H9 (cell line): Measurements from ENCODE around the gene H2BK1. TPM values are rescaled to one million over a fixed set of nuclear protein-coding genes. Genes with fewer than 3 reads are reported as not detected.

ENCODE experiments used
- DNase-seq: peaks from one replicate; pipeline ENCODE4 v3.0.0-alpha.2; 2017
- H2AFZ ChIP-seq: one replicate; pipeline ENCODE4 v1.6.1; 2013; ENCODE audit warnings: mild to moderate bottlenecking, low read length, control low read depth, moderate library complexity
- H2AK5ac ChIP-seq: 2 replicates; pipeline ENCODE4 v1.6.1; 2013; ENCODE audit warnings: low read length, control low read depth, mixed read lengths; ENCODE audit not compliant: insufficient read length
- H2BK120ac ChIP-seq: one replicate; pipeline ENCODE4 v1.6.1; 2013; ENCODE audit warnings: low read depth, mild to moderate bottlenecking, low read length, control low read depth, inconsistent platforms; ENCODE audit not compliant: poor library complexity, severe bottlenecking
- H2BK12ac ChIP-seq: 2 replicates; pipeline ENCODE4 v1.6.1; 2013; ENCODE audit warnings: low read length, control low read depth, mixed read lengths, low read depth; ENCODE audit not compliant: insufficient read length
- H2BK15ac ChIP-seq: 2 replicates; pipeline ENCODE4 v1.6.1; 2013; ENCODE audit warnings: low read depth, low read length, control low read depth
- H2BK20ac ChIP-seq: one replicate; pipeline ENCODE4 v1.6.1; 2013; ENCODE audit warnings: low read depth, mild to moderate bottlenecking, low read length, control low read depth, inconsistent platforms; ENCODE audit not compliant: poor library complexity, severe bottlenecking
- H2BK5ac ChIP-seq: 2 replicates; pipeline ENCODE4 v1.6.1; 2013; ENCODE audit warnings: low read length, control low read depth, mixed read lengths; ENCODE audit not compliant: insufficient read length
- H3K14ac ChIP-seq: 2 replicates; pipeline ENCODE4 v1.6.1; 2013; ENCODE audit warnings: low read length, control low read depth; ENCODE audit not compliant: insufficient read depth
- H3K18ac ChIP-seq: 2 replicates; pipeline ENCODE4 v1.6.1; 2013; ENCODE audit warnings: low read depth, mild to moderate bottlenecking, mixed read lengths, low read length, control low read depth; ENCODE audit not compliant: insufficient read length
- H3K23ac ChIP-seq: 2 replicates; pipeline ENCODE4 v1.6.1; 2013; ENCODE audit warnings: low read length, control low read depth, mixed read lengths, low read depth; ENCODE audit not compliant: insufficient read length
- H3K23me2 ChIP-seq: 2 replicates; pipeline ENCODE4 v1.6.1; 2013; ENCODE audit warnings: low read depth, mild to moderate bottlenecking, mixed read lengths, low read length, control low read depth; ENCODE audit not compliant: insufficient read length, poor library complexity, severe bottlenecking
- H3K27ac ChIP-seq: 2 replicates; pipeline ENCODE4 v1.5.1; 2013; ENCODE audit warnings: low read length, control low read depth, mixed read lengths, low read depth; ENCODE audit not compliant: insufficient read length
- H3K27me3 ChIP-seq: 2 replicates; pipeline ENCODE4 v1.6.1; 2013; ENCODE audit warnings: low read length, control low read depth, inconsistent platforms; ENCODE audit not compliant: insufficient read depth
- H3K4ac ChIP-seq: 2 replicates; pipeline ENCODE4 v1.6.1; 2013; ENCODE audit warnings: low read depth, mild to moderate bottlenecking, control low read depth, inconsistent platforms, low read length, moderate library complexity
- H3K4me1 ChIP-seq: 2 replicates; pipeline ENCODE4 v1.6.1; 2013; ENCODE audit warnings: low read length, control low read depth, inconsistent platforms; ENCODE audit not compliant: insufficient read depth
- H3K4me2 ChIP-seq: 2 replicates; pipeline ENCODE4 v1.6.1; 2013; ENCODE audit warnings: low read length, control low read depth, mixed read lengths; ENCODE audit not compliant: insufficient read length, insufficient read depth
- H3K56ac ChIP-seq: 2 replicates; pipeline ENCODE4 v1.6.1; 2013; ENCODE audit warnings: low read depth, mild to moderate bottlenecking, mixed read lengths, low read length, control low read depth; ENCODE audit not compliant: insufficient read length
- H3K79me1 ChIP-seq: 2 replicates; pipeline ENCODE4 v1.6.1; 2013; ENCODE audit warnings: low read depth, mild to moderate bottlenecking, moderate library complexity, low read length, control low read depth, inconsistent platforms; ENCODE audit not compliant: insufficient read depth, poor library complexity, severe bottlenecking
- H3K79me2 ChIP-seq: 2 replicates; pipeline ENCODE4 v1.6.1; 2013; ENCODE audit warnings: low read length, control low read depth, inconsistent platforms; ENCODE audit not compliant: insufficient read depth
- H3K9ac ChIP-seq: 2 replicates; pipeline ENCODE4 v1.6.1; 2013; ENCODE audit warnings: low read length, control low read depth, mixed read lengths; ENCODE audit not compliant: insufficient read length; ENCODE audit errors: extremely low read depth
- H3K9me3 ChIP-seq: one replicate; pipeline ENCODE4 v1.6.1; 2013; ENCODE audit warnings: low read depth, low read length, inconsistent platforms; ENCODE audit not compliant: control insufficient read depth
- H3T11ph ChIP-seq: one replicate; pipeline ENCODE4 v1.6.1; 2013; ENCODE audit warnings: mild to moderate bottlenecking, low read length, control low read depth, inconsistent platforms
- H4K20me1 ChIP-seq: one replicate; pipeline ENCODE4 v1.6.1; 2013; ENCODE audit not compliant: control insufficient read depth, insufficient read length, insufficient read depth
- H4K5ac ChIP-seq: 2 replicates; pipeline ENCODE4 v1.6.1; 2013; ENCODE audit warnings: low read depth, mild to moderate bottlenecking, mixed read lengths, low read length, control low read depth; ENCODE audit not compliant: insufficient read length
- H4K8ac ChIP-seq: replicated peaks from 2 replicates; pipeline ENCODE4 v1.6.1; 2013; ENCODE audit warnings: low read length, control low read depth, mixed read lengths, low read depth; ENCODE audit not compliant: insufficient read length
- H4K91ac ChIP-seq: 2 replicates; pipeline ENCODE4 v1.6.1; 2013; ENCODE audit warnings: low read depth, mild to moderate bottlenecking, moderate library complexity, mixed read lengths, low read length, control low read depth; ENCODE audit not compliant: insufficient read length
- H3K27ac Mint-ChIP-seq, 3 experiments: 2 replicates in 2 of 3; 3 replicates in 1 of 3; pipeline ENCODE4 v1.8.0; 2020 to 2021; ENCODE audit warnings: mixed read lengths in 3 of 3, mild to moderate bottlenecking in 1 of 3, moderate library complexity in 1 of 3
- H3K27me3 Mint-ChIP-seq: 2 replicates; pipeline ENCODE4 v1.8.0; 2021; ENCODE audit warnings: low read depth, mild to moderate bottlenecking, moderate library complexity, mixed read lengths
- H3K36me3 Mint-ChIP-seq, 3 experiments: 2 replicates in 2 of 3; 3 replicates in 1 of 3; pipeline ENCODE4 v1.8.0; 2020 to 2021; ENCODE audit warnings: low read depth in 3 of 3, mixed read lengths in 3 of 3; ENCODE audit not compliant: insufficient read depth in 1 of 3
- H3K4me1 Mint-ChIP-seq, 2 experiments: 2 replicates each; pipeline ENCODE4 v1.8.0; 2020; ENCODE audit warnings: mixed read lengths in 2 of 2
- H3K4me3 Mint-ChIP-seq, 2 experiments: 2 replicates in 1 of 2; 3 replicates in 1 of 2; pipeline ENCODE4 v1.8.0; 2020 to 2021; ENCODE audit warnings: mild to moderate bottlenecking in 2 of 2, mixed read lengths in 2 of 2, moderate library complexity in 1 of 2
- H3K9me3 Mint-ChIP-seq, 2 experiments: 2 replicates in 1 of 2; 3 replicates in 1 of 2; pipeline ENCODE4 v1.8.0; 2020; ENCODE audit warnings: mild to moderate bottlenecking in 2 of 2, mixed read lengths in 2 of 2, moderate library complexity in 1 of 2
- CTCF ChIP-seq: fragments of 200-600 bp; sonication (generic); conservative IDR thresholded peaks from 3 replicates; pipeline ENCODE4 v1.8.0; 2021; ENCODE audit warnings: antibody characterized with exemption, mild to moderate bottlenecking
- WGBS: extraction: QIAGEN DNeasy Blood & Tissue Kit; methylation state at CpG from one replicate; pipeline ENCODE4 v1.1.7; 2013; ENCODE audit warnings: missing lambda C conversion rate, low lambda C conversion rate, mixed read lengths; ENCODE audit not compliant: insufficient read length; ENCODE audit errors: extremely low coverage; 5-methylcytosine and 5-hydroxymethylcytosine counted together
- total RNA-seq: library from RNA; stranded (reverse); gene quantifications from 2 replicates; pipeline ENCODE4 v1.2.1, GENCODE V29; 2021

Gene H2BK1
- total RNA-seq, 1 experiment from 2014 or later = not detected

GRCh38 chr7:151168787-151169162 is 41.5 kb downstream of the H2BK1 start:
- H3K79me1 ChIP-seq = no peaks in the 10 kb centered on the region
- Mint-ChIP-seq H3K27ac (no peak overlapping the region), H3K36me3 (no peaks in the 10 kb centered on the region; a peak in 2 of 7 replicates), H3K4me1 (peaks cover 8 to 17% of the 10 kb centered on the region in 2 experiments; a peak in 3 of 4 replicates), H3K4me3 (peak overlapping the region in 1 of 2 experiments; percentile 80; a peak in 3 of 5 replicates), H3K27me3 (peaks cover 58% of the 10 kb centered on the region), H3K9me3 (peaks cover 14 to 19% of the 10 kb centered on the region in 2 experiments)
- no peak overlapping the region for H2BK20ac ChIP-seq
- no peak overlapping the region for H3K18ac ChIP-seq
- H3K27me3 ChIP-seq = peaks cover 45% of the 10 kb centered on the region
- H3K4me2 ChIP-seq = peak overlapping the region; percentile 25
- no peak overlapping the region for H3T11ph ChIP-seq
- no peak overlapping the region for H2BK5ac ChIP-seq
- no peak for TF ChIP-seq CTCF
- DNase-seq = no peak
- no peaks in the 10 kb centered on the region for H3K79me2 ChIP-seq
- H3K23ac ChIP-seq = no peak overlapping the region
- H3K4ac ChIP-seq = no peak overlapping the region
- no peaks in the 10 kb centered on the region for H3K4me1 ChIP-seq
- H4K20me1 ChIP-seq = no peaks in the 10 kb centered on the region
- H2BK120ac ChIP-seq = no peak overlapping the region
- H3K56ac ChIP-seq = no peak overlapping the region
- WGBS = no CpG with 5 or more reads among the region's 10 CpGs
- peaks cover 10% of the 10 kb centered on the region for H3K23me2 ChIP-seq
- no peaks in the 10 kb centered on the region for H3K9me3 ChIP-seq
- H4K5ac ChIP-seq = no peak overlapping the region
- H4K8ac ChIP-seq = no peak overlapping the region
- H3K9ac ChIP-seq = no peak overlapping the region
- no peak overlapping the region for H2BK12ac ChIP-seq
- no peak overlapping the region for H4K91ac ChIP-seq
- H2BK15ac ChIP-seq = no peak overlapping the region
- H2AFZ ChIP-seq = no peak overlapping the region
- no peak overlapping the region for H3K14ac ChIP-seq
- H3K27ac ChIP-seq = no peak overlapping the region
- H2AK5ac ChIP-seq = no peak overlapping the region
